ENCODE measurements around the gene MAPKAP1. TPM values are rescaled to one million over a fixed set of nuclear protein-coding genes. Genes with fewer than 3 reads are reported as not detected.

The MAPKAP1 gene
- total and polyA plus RNA-seq, 2 experiments from 2014 or later: 68.5 to 74.5 TPM

GRCh38 chr9:125655691-125656410, 51.2 kb downstream of the MAPKAP1 start:
- Histone ChIP-seq H3K79me2 (ENCODE audit: insufficient read depth) (peaks cover 90% of the 10 kb centered on the region), H3K9me3 (ENCODE audit: low read depth) (no peaks in the 10 kb centered on the region)
- TF ChIP-seq EZH2 (IDR thresholded peaks at IDR 0.05; ENCODE audit: insufficient read depth, poor library complexity, severe bottlenecking) (no peak), EZH2phosphoT487 (IDR thresholded peaks at IDR 0.05; ENCODE audit: insufficient read depth, low read depth) (no peak)

GRCh38 chr9:125655066-125655633, 51.9 kb downstream of the MAPKAP1 start:
- H3K27me3 ChIP-seq (replicated peaks; ENCODE audit: insufficient read depth): no peaks in the 10 kb centered on the region
- WGBS, 2 experiments (ENCODE audit: low coverage in 1 of 2, low lambda C conversion rate in 2 of 2, missing lambda C conversion rate in 2 of 2): 26 to 29% methylated on average over 4 of the region's 4 CpGs
- no peak overlapping the region for H3K9ac ChIP-seq
- peaks cover 44% of the 10 kb centered on the region for H3F3A ChIP-seq (ENCODE audit: insufficient read depth)
- no peak overlapping the region for H3K4me3 ChIP-seq
- no peaks in the 10 kb centered on the region for H3K9me2 ChIP-seq (ENCODE audit: insufficient read depth)
- DNase-seq: peak; percentile 21
- H3K4me1 ChIP-seq (ENCODE audit: insufficient read depth): peaks cover 51% of the 10 kb centered on the region
- H3K27ac ChIP-seq: no peak overlapping the region
- no peaks in the 10 kb centered on the region for H4K20me1 ChIP-seq (ENCODE audit: insufficient read depth)
- in situ Hi-C loops (cut with MboI): no loop called here
- TF ChIP-seq EZH2phosphoT487 (IDR thresholded peaks at IDR 0.05; ENCODE audit: insufficient read depth, low read depth) (no peak), EZH2 (IDR thresholded peaks at IDR 0.05; ENCODE audit: insufficient read depth, poor library complexity, severe bottlenecking) (no peak)
- no peaks in the 10 kb centered on the region for H3K9me3 ChIP-seq (ENCODE audit: low read depth)
- H2AFZ ChIP-seq: no peak overlapping the region
- H3K36me3 ChIP-seq (ENCODE audit: low read depth): no peaks in the 10 kb centered on the region
- H3K79me2 ChIP-seq (ENCODE audit: insufficient read depth): peaks cover 90% of the 10 kb centered on the region
- peak overlapping the region; percentile 25 for H3K4me2 ChIP-seq (ENCODE audit: unreplicated experiment)

More at GRCh38 chr9:125655691-125656410, 51.2 kb downstream of the MAPKAP1 start:
- Histone ChIP-seq H3K4me1 (ENCODE audit: insufficient read depth) (peaks cover 50% of the 10 kb centered on the region), H3K27me3 (replicated peaks; ENCODE audit: insufficient read depth) (no peaks in the 10 kb centered on the region), H3K36me3 (ENCODE audit: low read depth) (no peaks in the 10 kb centered on the region), H3F3A (ENCODE audit: insufficient read depth) (peaks cover 44% of the 10 kb centered on the region), H3K9ac (no peak overlapping the region), H4K20me1 (ENCODE audit: insufficient read depth) (no peaks in the 10 kb centered on the region), H3K4me2 (ENCODE audit: unreplicated experiment) (no peak overlapping the region), H3K27ac (no peak overlapping the region), H3K4me3 (no peak overlapping the region), H2AFZ (no peak overlapping the region), H3K9me2 (ENCODE audit: insufficient read depth) (no peaks in the 10 kb centered on the region)
- in situ Hi-C loops (cut with MboI): no loop called here
- DNase-seq: no peak
- WGBS, 2 experiments (ENCODE audit: low coverage in 1 of 2, low lambda C conversion rate in 2 of 2, missing lambda C conversion rate in 2 of 2): 84 to 90% methylated on average over 5 of the region's 5 CpGs

- Histone ChIP-seq H3K36me3 (ENCODE audit: low read depth) (no peaks in the 10 kb centered on the region), H3K79me2 (ENCODE audit: insufficient read depth) (peaks cover 92% of the 10 kb centered on the region), H3K4me1 (ENCODE audit: insufficient read depth) (peaks cover 48% of the 10 kb centered on the region), H3K27ac (no peak overlapping the region), H2AFZ (no peak overlapping the region), H3K4me3 (no peak overlapping the region), H3F3A (ENCODE audit: insufficient read depth) (peaks cover 43% of the 10 kb centered on the region), H3K4me2 (ENCODE audit: unreplicated experiment) (no peak overlapping the region), H4K20me1 (ENCODE audit: insufficient read depth) (no peaks in the 10 kb centered on the region), H3K27me3 (replicated peaks; ENCODE audit: insufficient read depth) (no peaks in the 10 kb centered on the region), H3K9me2 (ENCODE audit: insufficient read depth) (no peaks in the 10 kb centered on the region), H3K9me3 (ENCODE audit: low read depth) (no peaks in the 10 kb centered on the region), H3K9ac (no peak overlapping the region)
- no peak for TF ChIP-seq EZH2phosphoT487 (IDR thresholded peaks at IDR 0.05; ENCODE audit: insufficient read depth, low read depth)
- TF ChIP-seq EZH2 (IDR thresholded peaks at IDR 0.05; ENCODE audit: insufficient read depth, poor library complexity, severe bottlenecking): no peak
- in situ Hi-C loops (cut with MboI): no loop called here
- WGBS, 2 experiments (ENCODE audit: low coverage in 1 of 2, low lambda C conversion rate in 2 of 2, missing lambda C conversion rate in 2 of 2): 80 to 84% methylated on average over 5 of the region's 5 CpGs
- no peak for DNase-seq
These were observed 52.9 kb downstream of the MAPKAP1 start for GRCh38 chr9:125654121-125654520.

- 98 to 99% methylated on average over 3 of the region's 3 CpGs for WGBS, 2 experiments (ENCODE audit: low coverage in 1 of 2, low lambda C conversion rate in 2 of 2, missing lambda C conversion rate in 2 of 2)
- TF ChIP-seq EZH2phosphoT487 (IDR thresholded peaks at IDR 0.05; ENCODE audit: insufficient read depth, low read depth) (no peak), EZH2 (IDR thresholded peaks at IDR 0.05; ENCODE audit: insufficient read depth, poor library complexity, severe bottlenecking) (no peak)
- Histone ChIP-seq H3K27me3 (replicated peaks; ENCODE audit: insufficient read depth) (no peaks in the 10 kb centered on the region), H3K4me1 (ENCODE audit: insufficient read depth) (peaks cover 51% of the 10 kb centered on the region), H3F3A (ENCODE audit: insufficient read depth) (peaks cover 37% of the 10 kb centered on the region), H4K20me1 (ENCODE audit: insufficient read depth) (no peaks in the 10 kb centered on the region), H3K4me3 (no peak overlapping the region), H3K4me2 (ENCODE audit: unreplicated experiment) (no peak overlapping the region), H3K9me3 (ENCODE audit: low read depth) (no peaks in the 10 kb centered on the region), H3K9me2 (ENCODE audit: insufficient read depth) (no peaks in the 10 kb centered on the region), H3K9ac (no peak overlapping the region), H3K36me3 (ENCODE audit: low read depth) (no peaks in the 10 kb centered on the region), H3K27ac (no peak overlapping the region), H3K79me2 (ENCODE audit: insufficient read depth) (peaks cover 92% of the 10 kb centered on the region), H2AFZ (no peak overlapping the region)
- in situ Hi-C loops (cut with MboI): no loop called here
- no peak for DNase-seq
These were observed 53.7 kb downstream of the MAPKAP1 start for GRCh38 chr9:125653325-125653724.

Data from GM23248 (cell line).